ENCODE data around the gene KERA. TPM values are rescaled to one million over a fixed set of nuclear protein-coding genes. Genes with fewer than 3 reads are reported as not detected.

Gene KERA
- total and polyA plus RNA-seq, 2 of the 4 experiments (the other 2 are of a cell fraction): not detected

- H2BK20ac ChIP-seq (ENCODE audit: low read depth, low read length): peak overlapping the region; percentile 35; the same call in 1 of the 2 replicates
- H3K23ac ChIP-seq (ENCODE audit: low read depth, low read length): peak overlapping the region; percentile 66; the same call in 1 of the 2 replicates
- H3K4me3 ChIP-seq (ENCODE audit: insufficient read depth, low read depth, low read length): no peak overlapping the region
- WGBS, 2 experiments (ENCODE audit: extremely low coverage in 2 of 2, insufficient read length in 1 of 2): 83% methylated on average over 1 of the region's 2 CpGs; no CpG with 5 or more reads in 1 of the 2 experiments
- peak overlapping the region; percentile 63; the same call in 1 of the 2 replicates for H3K4ac ChIP-seq (ENCODE audit: low read depth, low read length)
- no peak overlapping the region for H2AK9ac ChIP-seq (replicated peaks; ENCODE audit: low read depth, low read length, poor library complexity)
- peak overlapping the region; percentile 21; the same call in 1 of the 2 replicates for H2BK120ac ChIP-seq (ENCODE audit: low read depth, low read length)
- dilution Hi-C loops (cut with HindIII; ENCODE audit: low sequenced_read_pairs, unreplicated experiment) (no loop called here), in situ Hi-C loops (cut with MboI; ENCODE audit: low sequenced_read_pairs) (no loop called here), intact Hi-C loops (cut with micrococcal nuclease) (no loop called here)
- H3K14ac ChIP-seq (replicated peaks; ENCODE audit: low read depth, low read length): 0 out of 2 replicates have a peak overlapping the region, but pooled peaks have one; percentile 12
- no peaks in the 10 kb centered on the region for H3K9me3 ChIP-seq (ENCODE audit: control insufficient read depth, insufficient read depth, low read length)
- no TSS peak for BruUV-seq (replicated peaks)
- ATAC-seq (ENCODE audit: low read depth): no peak
- H3K9me1 ChIP-seq (ENCODE audit: insufficient read depth, low read length): no peaks in the 10 kb centered on the region
- H3K4me1 ChIP-seq (ENCODE audit: control insufficient read depth, insufficient read depth, low read length): peaks cover 5% of the 10 kb centered on the region
- DNase-seq: no peak
- peak overlapping the region; percentile 73; the same call in 1 of the 2 replicates for H4K91ac ChIP-seq (ENCODE audit: insufficient read depth, low read depth, low read length)
- 0 out of 2 replicates have a peak overlapping the region, but pooled peaks have one; percentile 47 for H2AK5ac ChIP-seq (ENCODE audit: low read depth, low read length)
- no peak overlapping the region for H3K56ac ChIP-seq (ENCODE audit: extremely low read depth, insufficient read depth, low read length)
- CTCF ChIA-PET: interaction anchor here (1.3 kb wide), 1 partner anchor 11 kb away, joined by 3 read pairs; no protein-coding TSS in a partner anchor
- POLR2A ChIA-PET (ENCODE audit: unreplicated experiment): interaction anchor here (0.6 kb wide), 2 partner anchors 32 to 1446 kb away, joined by 3 read pairs; no protein-coding TSS in a partner anchor
- H2BK15ac ChIP-seq (ENCODE audit: low read depth, low read length): peak overlapping the region; percentile 45; the same call in 1 of the 3 replicates
- no peaks in the 10 kb centered on the region for H3K27me3 ChIP-seq (ENCODE audit: control insufficient read depth, insufficient read depth, low read length)
- no peaks in the 10 kb centered on the region for H3K79me1 ChIP-seq (ENCODE audit: low read depth in 1 of 2, low read length in 2 of 2)
- peak overlapping the region; percentile 98 for H3K18ac ChIP-seq (ENCODE audit: low read depth, low read length)
- peak overlapping the region; percentile 55 for H2BK5ac ChIP-seq (ENCODE audit: low read depth, low read length, poor library complexity, severe bottlenecking)
- H3K9ac ChIP-seq (ENCODE audit: low read depth, low read length): no peak overlapping the region
- 0 out of 4 replicates have a peak overlapping the region, but pooled peaks of 1 of the 2 experiments have one; percentile 7 for H4K8ac ChIP-seq (ENCODE audit: low read depth in 2 of 2, low read length in 2 of 2)
- H2AFZ ChIP-seq (replicated peaks; ENCODE audit: low read length, poor library complexity): no peak overlapping the region
- peaks cover 2% of the 10 kb centered on the region; the same call in 1 of the 2 replicates for H3K36me3 ChIP-seq (ENCODE audit: control insufficient read depth, insufficient read depth, low read length)
- no peaks in the 10 kb centered on the region for H4K20me1 ChIP-seq (ENCODE audit: insufficient read depth, low read length)
- peak overlapping the region; percentile 77; the same call in 1 of the 2 replicates for H4K5ac ChIP-seq (ENCODE audit: low read depth, low read length)
- H3K27ac ChIP-seq (ENCODE audit: insufficient read depth, low read length): peak overlapping the region; percentile 44; the same call in 1 of the 2 replicates
- H3K4me2 ChIP-seq (ENCODE audit: low read depth, low read length): no peak overlapping the region
- no peak for TF ChIP-seq MAZ (IDR thresholded peaks at IDR 0.05; ENCODE audit: borderline replicate concordance, low read depth, low read length)
- no peak for TF ChIP-seq RFX5 (IDR thresholded peaks at IDR 0.05; ENCODE audit: low read depth, low read length)
- TF ChIP-seq CEBPB (IDR thresholded peaks at IDR 0.05; ENCODE audit: low read depth, low read length): no peak
- TF ChIP-seq BHLHE40 (IDR thresholded peaks at IDR 0.05; ENCODE audit: low read depth, low read length): no peak
- no peak for TF ChIP-seq ELK1 (IDR thresholded peaks at IDR 0.05; ENCODE audit: borderline replicate concordance, low read depth, low read length)
- TF ChIP-seq MAFK (IDR thresholded peaks at IDR 0.05; ENCODE audit: low read depth, low read length): no peak
- no peak for TF ChIP-seq RAD21 (IDR thresholded peaks at IDR 0.05; ENCODE audit: low read length)
- no peak for TF ChIP-seq RCOR1 (IDR thresholded peaks at IDR 0.05; ENCODE audit: insufficient replicate concordance, low read length)
- TF ChIP-seq CHD1 (IDR thresholded peaks at IDR 0.05; ENCODE audit: low read depth, low read length): no peak
- TF ChIP-seq, protein P1, sequence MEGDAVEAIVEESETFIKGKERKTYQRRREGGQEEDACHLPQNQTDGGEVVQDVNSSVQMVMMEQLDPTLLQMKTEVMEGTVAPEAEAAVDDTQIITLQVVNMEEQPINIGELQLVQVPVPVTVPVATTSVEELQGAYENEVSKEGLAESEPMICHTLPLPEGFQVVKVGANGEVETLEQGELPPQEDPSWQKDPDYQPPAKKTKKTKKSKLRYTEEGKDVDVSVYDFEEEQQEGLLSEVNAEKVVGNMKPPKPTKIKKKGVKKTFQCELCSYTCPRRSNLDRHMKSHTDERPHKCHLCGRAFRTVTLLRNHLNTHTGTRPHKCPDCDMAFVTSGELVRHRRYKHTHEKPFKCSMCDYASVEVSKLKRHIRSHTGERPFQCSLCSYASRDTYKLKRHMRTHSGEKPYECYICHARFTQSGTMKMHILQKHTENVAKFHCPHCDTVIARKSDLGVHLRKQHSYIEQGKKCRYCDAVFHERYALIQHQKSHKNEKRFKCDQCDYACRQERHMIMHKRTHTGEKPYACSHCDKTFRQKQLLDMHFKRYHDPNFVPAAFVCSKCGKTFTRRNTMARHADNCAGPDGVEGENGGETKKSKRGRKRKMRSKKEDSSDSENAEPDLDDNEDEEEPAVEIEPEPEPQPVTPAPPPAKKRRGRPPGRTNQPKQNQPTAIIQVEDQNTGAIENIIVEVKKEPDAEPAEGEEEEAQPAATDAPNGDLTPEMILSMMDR (conservative IDR thresholded peaks at IDR 0.05; ENCODE audit: low read depth, low read length): no peak
- TF ChIP-seq MXI1 (IDR thresholded peaks at IDR 0.05; ENCODE audit: borderline replicate concordance, low read depth, low read length): no peak
- TF ChIP-seq, protein P2, sequence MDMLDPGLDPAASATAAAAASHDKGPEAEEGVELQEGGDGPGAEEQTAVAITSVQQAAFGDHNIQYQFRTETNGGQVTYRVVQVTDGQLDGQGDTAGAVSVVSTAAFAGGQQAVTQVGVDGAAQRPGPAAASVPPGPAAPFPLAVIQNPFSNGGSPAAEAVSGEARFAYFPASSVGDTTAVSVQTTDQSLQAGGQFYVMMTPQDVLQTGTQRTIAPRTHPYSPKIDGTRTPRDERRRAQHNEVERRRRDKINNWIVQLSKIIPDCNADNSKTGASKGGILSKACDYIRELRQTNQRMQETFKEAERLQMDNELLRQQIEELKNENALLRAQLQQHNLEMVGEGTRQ (IDR thresholded peaks at IDR 0.05; ENCODE audit: low read depth, low read length): no peak
- TF ChIP-seq NFE2L2 (IDR thresholded peaks at IDR 0.05; ENCODE audit: low read depth, low read length): no peak
- no peak for TF ChIP-seq FOS (IDR thresholded peaks at IDR 0.05; ENCODE audit: low read depth, low read length)
- TF ChIP-seq SMC3 (IDR thresholded peaks at IDR 0.05; ENCODE audit: low read depth, low read length): no peak
Measured at GRCh38 chr12:91099836-91100235, 42.0 kb upstream of the KERA start.

Measured in IMR-90 (cell line).